ENCODE results near the gene IPO11. TPM values are rescaled to one million over a fixed set of nuclear protein-coding genes. Genes with fewer than 3 reads are reported as not detected.

The IPO11 gene
- total RNA-seq, 4 donors from 2014 or later: 20.4 to 44.6 (median 34.1) TPM

DNA sequence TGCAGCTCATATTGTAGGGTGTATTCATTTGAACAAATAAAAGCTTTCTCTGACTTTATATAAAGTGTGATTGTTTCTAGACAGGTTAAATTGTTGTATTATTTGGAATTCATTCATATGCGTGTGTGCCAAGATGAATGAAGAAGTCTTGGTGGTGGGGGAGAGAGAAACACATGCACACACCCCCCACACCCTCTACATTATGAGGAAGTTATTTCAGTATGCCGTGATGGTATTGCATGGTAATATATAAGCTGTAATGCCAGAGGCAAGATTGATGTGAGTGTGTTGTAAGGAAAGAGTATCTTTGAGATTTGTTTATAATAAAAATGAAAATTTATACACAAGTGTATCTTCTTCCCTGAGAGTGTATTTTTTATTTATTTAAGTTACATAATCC lies 71.0 kb downstream of the IPO11 start:
- H3K4me3 ChIP-seq: no peak overlapping the region
- H3K4me1 ChIP-seq: no peaks in the 10 kb centered on the region
- TF ChIP-seq EP300 (IDR thresholded peaks at IDR 0.05) (no peak), POLR2A (IDR thresholded peaks at IDR 0.05) (no peak)
- TF ChIP-seq, protein P1, sequence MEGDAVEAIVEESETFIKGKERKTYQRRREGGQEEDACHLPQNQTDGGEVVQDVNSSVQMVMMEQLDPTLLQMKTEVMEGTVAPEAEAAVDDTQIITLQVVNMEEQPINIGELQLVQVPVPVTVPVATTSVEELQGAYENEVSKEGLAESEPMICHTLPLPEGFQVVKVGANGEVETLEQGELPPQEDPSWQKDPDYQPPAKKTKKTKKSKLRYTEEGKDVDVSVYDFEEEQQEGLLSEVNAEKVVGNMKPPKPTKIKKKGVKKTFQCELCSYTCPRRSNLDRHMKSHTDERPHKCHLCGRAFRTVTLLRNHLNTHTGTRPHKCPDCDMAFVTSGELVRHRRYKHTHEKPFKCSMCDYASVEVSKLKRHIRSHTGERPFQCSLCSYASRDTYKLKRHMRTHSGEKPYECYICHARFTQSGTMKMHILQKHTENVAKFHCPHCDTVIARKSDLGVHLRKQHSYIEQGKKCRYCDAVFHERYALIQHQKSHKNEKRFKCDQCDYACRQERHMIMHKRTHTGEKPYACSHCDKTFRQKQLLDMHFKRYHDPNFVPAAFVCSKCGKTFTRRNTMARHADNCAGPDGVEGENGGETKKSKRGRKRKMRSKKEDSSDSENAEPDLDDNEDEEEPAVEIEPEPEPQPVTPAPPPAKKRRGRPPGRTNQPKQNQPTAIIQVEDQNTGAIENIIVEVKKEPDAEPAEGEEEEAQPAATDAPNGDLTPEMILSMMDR (IDR thresholded peaks at IDR 0.05): no peak
- no peak overlapping the region for H3K27ac ChIP-seq
- WGBS, 2 donors: 72 to 73% methylated on average over 2 of the region's 2 CpGs
- no peaks in the 10 kb centered on the region for H3K27me3 ChIP-seq
- H3K9me3 ChIP-seq: peaks cover 0 to 4% (median 2%) of the 10 kb centered on the region in 4 donors
- H3K36me3 ChIP-seq: peaks cover 0 to 29% (median 0%) of the 10 kb centered on the region in 3 donors
- no peak for DNase-seq (ENCODE audit: low spot score in 2 of 2)

DNA sequence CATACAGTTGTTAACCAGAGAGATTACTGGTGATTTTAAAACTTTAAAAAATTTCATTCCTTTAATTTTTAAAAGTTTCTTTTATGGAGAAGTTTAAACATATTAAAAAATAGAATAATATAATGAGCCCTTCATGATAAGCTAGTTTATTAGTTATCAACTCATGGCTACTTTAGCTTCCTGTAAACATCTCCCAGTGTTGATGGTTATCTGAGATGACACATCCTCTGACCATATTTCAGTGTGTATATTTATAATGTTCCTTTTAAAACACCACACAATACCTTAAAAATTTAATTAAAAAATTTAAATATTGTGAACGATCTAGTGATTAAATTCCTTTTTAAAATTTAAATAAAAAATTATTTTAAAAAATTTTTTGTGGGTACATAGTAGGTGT lies 74.1 kb downstream of the IPO11 start:
- Histone ChIP-seq H3K27me3 (no peaks in the 10 kb centered on the region), H3K9me3 (no peaks in the 10 kb centered on the region), H3K4me1 (no peaks in the 10 kb centered on the region), H3K36me3 (peaks cover 0 to 36% (median 0%) of the 10 kb centered on the region in 3 donors), H3K4me3 (no peak overlapping the region), H3K27ac (no peak overlapping the region)
- no peak for DNase-seq (ENCODE audit: low spot score in 2 of 2)
- WGBS, 2 donors: 98 to 99% methylated on average over 1 of the region's 1 CpG
- TF ChIP-seq POLR2A (IDR thresholded peaks at IDR 0.05) (no peak), EP300 (IDR thresholded peaks at IDR 0.05) (no peak)
- TF ChIP-seq, protein P1 (IDR thresholded peaks at IDR 0.05): no peak

DNA sequence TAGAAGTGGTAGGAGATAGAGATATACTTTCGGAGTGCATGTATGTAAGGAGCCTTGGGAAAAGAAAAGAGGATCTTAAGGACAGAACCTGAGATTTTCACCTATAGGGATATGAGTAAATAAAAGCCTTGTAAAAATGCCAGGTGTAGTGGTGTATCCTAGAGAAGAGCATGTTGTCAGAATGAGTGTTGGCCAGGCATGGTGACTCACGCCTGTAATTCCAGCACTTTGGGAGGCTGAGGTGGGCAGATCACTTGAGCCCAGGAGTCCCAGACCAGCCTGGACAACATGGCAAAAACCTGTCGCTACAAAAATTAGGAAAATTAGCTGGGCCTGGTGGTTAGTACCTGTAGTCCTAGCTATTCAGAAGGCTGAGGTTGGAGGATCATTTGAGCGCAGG lies 76.0 kb downstream of the IPO11 start:
- WGBS, 2 donors: 69 to 72% methylated on average over 4 of the region's 4 CpGs
- Histone ChIP-seq H3K36me3 (peaks cover 0 to 39% (median 0%) of the 10 kb centered on the region in 3 donors), H3K4me3 (no peak overlapping the region)

DNA sequence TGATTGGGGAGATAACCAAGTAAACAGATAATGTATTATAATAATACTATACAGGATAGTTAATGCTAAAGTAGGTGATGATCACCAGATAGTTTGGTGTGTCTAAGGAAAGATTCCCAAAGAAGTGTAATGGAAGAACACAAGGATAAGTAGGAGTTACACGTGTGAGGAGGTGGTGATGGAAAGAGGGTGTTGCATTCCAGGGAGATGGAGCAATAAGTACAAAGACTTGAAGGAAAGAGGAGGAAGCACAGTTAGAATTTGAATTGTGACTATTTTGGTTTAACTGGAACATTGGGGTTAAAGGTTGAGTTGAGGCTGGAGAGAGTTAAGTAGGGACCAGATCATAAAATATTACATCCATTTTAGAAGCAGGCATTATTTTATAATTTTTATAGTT lies 76.9 kb downstream of the IPO11 start:
- TF ChIP-seq, protein P1 (IDR thresholded peaks at IDR 0.05): no peak
- TF ChIP-seq POLR2A (IDR thresholded peaks at IDR 0.05) (no peak), EP300 (IDR thresholded peaks at IDR 0.05) (no peak)
- no peak overlapping the region for H3K27ac ChIP-seq
- H3K27me3 ChIP-seq: no peaks in the 10 kb centered on the region
- WGBS, 2 donors: 28 to 33% methylated on average over 1 of the region's 1 CpG
- H3K4me3 ChIP-seq: no peak overlapping the region
- H3K36me3 ChIP-seq: peaks cover 0 to 39% (median 0%) of the 10 kb centered on the region in 3 donors
- no peaks in the 10 kb centered on the region for H3K4me1 ChIP-seq
- H3K9me3 ChIP-seq: no peaks in the 10 kb centered on the region
- no peak for DNase-seq (ENCODE audit: low spot score in 2 of 2)

More for the DNA sequence above, 76.0 kb downstream of the IPO11 start:
- TF ChIP-seq, protein P1 (IDR thresholded peaks at IDR 0.05): no peak
- TF ChIP-seq POLR2A (IDR thresholded peaks at IDR 0.05): no peak
- no peak for TF ChIP-seq EP300 (IDR thresholded peaks at IDR 0.05)
- Histone ChIP-seq H3K4me1 (no peaks in the 10 kb centered on the region), H3K9me3 (no peaks in the 10 kb centered on the region), H3K27ac (no peak overlapping the region), H3K27me3 (no peaks in the 10 kb centered on the region)
- no peak for DNase-seq (ENCODE audit: low spot score in 2 of 2)

DNA sequence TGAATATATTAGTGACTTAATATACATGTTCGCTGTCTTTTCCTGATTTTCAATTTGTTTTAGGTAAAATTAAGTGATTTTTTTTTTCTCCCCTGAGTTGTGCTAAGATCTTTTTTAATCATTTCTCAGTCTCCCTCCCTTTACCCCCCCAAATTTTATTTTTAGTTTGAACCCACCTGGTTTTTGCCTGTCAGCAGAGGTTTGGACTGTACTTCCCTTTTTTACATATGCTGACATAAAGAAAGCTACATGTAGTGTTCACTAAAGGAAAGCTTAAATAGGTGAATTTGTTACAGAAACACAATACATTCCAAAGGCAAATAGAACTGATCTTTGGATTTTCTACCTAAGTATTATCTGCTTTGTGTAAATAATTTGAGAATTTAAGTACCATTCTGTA lies 82.2 kb downstream of the IPO11 start:
- no peaks in the 10 kb centered on the region for H3K27me3 ChIP-seq
- TF ChIP-seq POLR2A (IDR thresholded peaks at IDR 0.05) (no peak), EP300 (IDR thresholded peaks at IDR 0.05) (no peak)
- TF ChIP-seq, protein P1 (IDR thresholded peaks at IDR 0.05): no peak
- H3K36me3 ChIP-seq: peaks cover 0 to 57% (median 0%) of the 10 kb centered on the region in 3 donors
- WGBS, 2 donors: 100% methylated on average over 1 of the region's 1 CpG
- no peak overlapping the region for H3K4me3 ChIP-seq
- DNase-seq (ENCODE audit: low spot score in 2 of 2): no peak
- H3K9me3 ChIP-seq: no peaks in the 10 kb centered on the region
- no peaks in the 10 kb centered on the region for H3K4me1 ChIP-seq
- H3K27ac ChIP-seq: no peak overlapping the region
